ENCODE results near the gene MCUB.

DNA sequence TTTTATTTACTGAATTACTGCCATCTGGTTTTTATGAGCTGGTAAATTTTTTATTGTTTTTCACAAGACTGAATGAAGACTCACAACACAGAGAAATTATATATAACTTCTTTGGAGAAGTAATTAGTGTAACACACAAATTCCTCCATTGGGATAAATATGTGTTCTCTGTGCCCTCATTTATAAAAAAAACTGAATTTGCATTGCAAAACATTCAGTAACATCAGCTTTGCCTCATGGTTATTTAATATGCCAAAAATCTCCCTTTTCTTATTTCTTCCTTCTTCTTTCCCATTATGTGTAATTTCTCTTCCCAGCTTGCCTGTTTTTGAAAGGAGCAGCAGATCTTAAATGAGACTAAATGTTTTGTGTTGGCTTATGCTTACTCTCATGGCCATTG is 124.7 kb downstream of the MCUB start:
- TF ChIP-seq, protein P1, sequence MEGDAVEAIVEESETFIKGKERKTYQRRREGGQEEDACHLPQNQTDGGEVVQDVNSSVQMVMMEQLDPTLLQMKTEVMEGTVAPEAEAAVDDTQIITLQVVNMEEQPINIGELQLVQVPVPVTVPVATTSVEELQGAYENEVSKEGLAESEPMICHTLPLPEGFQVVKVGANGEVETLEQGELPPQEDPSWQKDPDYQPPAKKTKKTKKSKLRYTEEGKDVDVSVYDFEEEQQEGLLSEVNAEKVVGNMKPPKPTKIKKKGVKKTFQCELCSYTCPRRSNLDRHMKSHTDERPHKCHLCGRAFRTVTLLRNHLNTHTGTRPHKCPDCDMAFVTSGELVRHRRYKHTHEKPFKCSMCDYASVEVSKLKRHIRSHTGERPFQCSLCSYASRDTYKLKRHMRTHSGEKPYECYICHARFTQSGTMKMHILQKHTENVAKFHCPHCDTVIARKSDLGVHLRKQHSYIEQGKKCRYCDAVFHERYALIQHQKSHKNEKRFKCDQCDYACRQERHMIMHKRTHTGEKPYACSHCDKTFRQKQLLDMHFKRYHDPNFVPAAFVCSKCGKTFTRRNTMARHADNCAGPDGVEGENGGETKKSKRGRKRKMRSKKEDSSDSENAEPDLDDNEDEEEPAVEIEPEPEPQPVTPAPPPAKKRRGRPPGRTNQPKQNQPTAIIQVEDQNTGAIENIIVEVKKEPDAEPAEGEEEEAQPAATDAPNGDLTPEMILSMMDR (IDR thresholded peaks at IDR 0.05), result no peak
- TF ChIP-seq, protein P2, sequence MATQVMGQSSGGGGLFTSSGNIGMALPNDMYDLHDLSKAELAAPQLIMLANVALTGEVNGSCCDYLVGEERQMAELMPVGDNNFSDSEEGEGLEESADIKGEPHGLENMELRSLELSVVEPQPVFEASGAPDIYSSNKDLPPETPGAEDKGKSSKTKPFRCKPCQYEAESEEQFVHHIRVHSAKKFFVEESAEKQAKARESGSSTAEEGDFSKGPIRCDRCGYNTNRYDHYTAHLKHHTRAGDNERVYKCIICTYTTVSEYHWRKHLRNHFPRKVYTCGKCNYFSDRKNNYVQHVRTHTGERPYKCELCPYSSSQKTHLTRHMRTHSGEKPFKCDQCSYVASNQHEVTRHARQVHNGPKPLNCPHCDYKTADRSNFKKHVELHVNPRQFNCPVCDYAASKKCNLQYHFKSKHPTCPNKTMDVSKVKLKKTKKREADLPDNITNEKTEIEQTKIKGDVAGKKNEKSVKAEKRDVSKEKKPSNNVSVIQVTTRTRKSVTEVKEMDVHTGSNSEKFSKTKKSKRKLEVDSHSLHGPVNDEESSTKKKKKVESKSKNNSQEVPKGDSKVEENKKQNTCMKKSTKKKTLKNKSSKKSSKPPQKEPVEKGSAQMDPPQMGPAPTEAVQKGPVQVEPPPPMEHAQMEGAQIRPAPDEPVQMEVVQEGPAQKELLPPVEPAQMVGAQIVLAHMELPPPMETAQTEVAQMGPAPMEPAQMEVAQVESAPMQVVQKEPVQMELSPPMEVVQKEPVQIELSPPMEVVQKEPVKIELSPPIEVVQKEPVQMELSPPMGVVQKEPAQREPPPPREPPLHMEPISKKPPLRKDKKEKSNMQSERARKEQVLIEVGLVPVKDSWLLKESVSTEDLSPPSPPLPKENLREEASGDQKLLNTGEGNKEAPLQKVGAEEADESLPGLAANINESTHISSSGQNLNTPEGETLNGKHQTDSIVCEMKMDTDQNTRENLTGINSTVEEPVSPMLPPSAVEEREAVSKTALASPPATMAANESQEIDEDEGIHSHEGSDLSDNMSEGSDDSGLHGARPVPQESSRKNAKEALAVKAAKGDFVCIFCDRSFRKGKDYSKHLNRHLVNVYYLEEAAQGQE (IDR thresholded peaks at IDR 0.05; ENCODE audit: insufficient read depth in 1 of 2, low read depth in 2 of 2, low read length in 1 of 2), result no peak
- TF ChIP-seq TCF7L2 (IDR thresholded peaks at IDR 0.05; ENCODE audit: low read depth, low read length) (no peak), POLR2AphosphoS5 (IDR thresholded peaks at IDR 0.05; ENCODE audit: low read depth, low read length) (no peak)
